T47D (cell line): Measurements from ENCODE around the gene C10orf71.

Experiments
- DNase-seq, 2 experiments: peaks; one replicate each; pipeline versions ENCODE4 v3.0.0 to v3.0.0-alpha.2; 2011 to 2012; ENCODE audit warnings: low read depth in 1 of 2, low spot score in 1 of 2
- JUND ChIP-seq: IDR thresholded peaks from 2 replicates; pipeline ENCODE4 v1.6.1; 2012; ENCODE audit warnings: low read depth
- in situ Hi-C: cut with HindIII; loops from 2 replicates; pipeline ENCODE4 v1.10.0; 2016; ENCODE audit warnings: low sequenced_read_pairs, low pct_unique_long_range_greater_than_20kb

The C10orf71 gene

DNA sequence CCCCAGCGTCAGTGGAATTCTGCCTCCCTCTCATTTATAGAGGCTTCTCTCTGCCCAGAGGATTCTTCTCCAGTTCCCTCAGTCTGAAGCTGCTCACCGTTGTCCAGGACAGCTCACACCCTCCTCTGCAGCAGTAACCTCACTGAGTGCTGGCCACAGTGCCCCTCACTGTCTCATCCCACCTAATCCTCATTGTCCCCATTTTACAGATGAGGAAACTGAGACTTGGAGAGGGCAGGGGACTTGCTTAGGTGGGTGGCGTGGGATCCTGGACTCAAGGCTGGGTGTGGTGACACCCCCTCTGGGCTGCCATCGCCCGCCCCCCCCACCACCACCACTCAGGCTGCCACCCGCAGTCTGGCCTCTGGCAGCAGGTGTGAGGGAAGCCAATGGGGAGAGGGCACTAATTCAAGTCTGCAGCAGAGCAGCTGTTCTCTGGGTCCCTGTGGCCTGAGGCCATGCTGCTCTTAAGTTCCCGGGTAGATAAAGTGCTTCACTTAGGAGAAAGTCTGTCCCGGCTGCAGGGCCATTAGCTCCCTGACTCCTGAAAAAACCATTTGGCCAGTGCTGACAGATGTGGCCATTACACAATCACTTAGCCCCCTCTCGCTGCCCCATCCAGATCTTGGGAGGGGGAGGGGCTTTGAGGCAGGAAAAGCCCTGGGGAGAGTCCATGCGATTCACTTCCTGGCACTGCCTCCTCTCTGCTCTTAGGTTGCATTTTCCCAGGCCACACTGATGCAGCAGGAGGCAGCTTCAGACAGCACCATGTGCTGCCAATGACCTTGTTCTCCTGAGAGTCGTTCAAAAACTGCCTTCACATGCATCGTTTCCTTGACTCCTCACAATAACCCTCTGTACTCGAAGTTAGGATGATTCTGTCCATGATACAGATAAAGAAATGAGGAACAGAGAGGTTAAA, 60.6 kb downstream of the C10orf71 start:
- TF ChIP-seq JUND: no peak
- in situ Hi-C loops: no loop called here
- DNase-seq: no peak

- no peak for TF ChIP-seq JUND
- in situ Hi-C loops: no loop called here
- DNase-seq: no peak
Observed at GRCh38 chr10:49360271-49361177, 61.6 kb downstream of the C10orf71 start.

DNA sequence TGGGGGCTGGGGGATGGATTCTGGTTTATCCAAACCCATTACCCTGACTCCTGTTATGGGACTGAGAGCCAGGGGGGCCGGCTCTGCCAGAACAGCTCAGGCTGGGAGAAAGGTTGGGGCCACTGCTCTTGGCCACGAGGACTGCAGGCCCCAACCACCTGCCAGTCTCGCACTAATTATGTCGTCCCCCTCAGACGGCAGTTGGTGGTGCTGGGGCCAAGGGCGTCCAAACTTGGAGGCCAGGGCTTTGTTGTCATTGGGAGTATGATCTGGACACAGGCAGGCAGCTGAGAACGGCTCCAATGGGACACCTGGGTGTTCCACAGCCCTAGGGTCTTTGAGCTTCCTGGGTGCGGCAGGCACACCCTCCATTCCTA, 62.2 kb downstream of the C10orf71 start:
- TF ChIP-seq JUND: no peak
- in situ Hi-C loops: no loop called here
- no peak for DNase-seq

DNA sequence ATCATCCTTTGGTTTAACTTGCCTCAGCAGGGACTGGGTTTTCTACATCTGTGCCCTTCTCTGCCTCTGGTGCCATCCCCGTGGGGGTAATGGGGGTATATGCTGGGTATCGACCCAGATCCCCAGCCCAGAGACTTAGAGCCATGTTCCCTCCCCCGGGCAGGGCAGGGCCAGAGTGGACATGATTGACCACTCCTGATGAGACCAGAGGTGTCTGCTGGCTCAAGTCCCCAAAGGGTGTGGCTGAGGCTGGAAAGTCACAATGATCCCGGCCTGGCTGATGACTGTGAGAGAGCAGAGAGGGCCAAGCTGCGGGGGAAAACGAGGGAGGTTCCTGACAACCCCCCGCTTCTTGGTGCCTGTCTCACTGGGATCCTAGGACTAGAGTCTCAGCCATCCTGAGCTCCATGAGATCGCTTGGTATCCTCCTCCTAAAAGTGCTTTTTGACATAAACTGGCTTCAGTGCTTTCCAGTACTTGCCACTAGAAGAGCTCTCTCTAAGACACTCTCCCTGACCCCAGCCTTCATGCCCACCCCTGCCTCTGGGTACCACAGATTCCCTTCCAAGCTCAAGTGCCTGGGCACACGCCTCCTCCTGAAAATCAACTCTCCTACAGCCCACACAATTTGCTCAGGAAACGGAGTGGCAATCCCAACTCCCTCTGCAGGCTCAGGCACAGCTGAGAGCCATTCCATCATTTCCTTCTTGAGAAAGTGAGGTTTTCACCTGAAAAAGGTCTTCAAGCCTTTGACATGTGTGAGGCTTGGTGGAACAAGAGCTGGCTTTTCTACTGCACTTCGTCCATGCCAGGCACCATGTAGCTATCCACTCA, 63.0 kb downstream of the C10orf71 start:
- in situ Hi-C loops: no loop called here
- no peak for TF ChIP-seq JUND
- no peak for DNase-seq

DNA sequence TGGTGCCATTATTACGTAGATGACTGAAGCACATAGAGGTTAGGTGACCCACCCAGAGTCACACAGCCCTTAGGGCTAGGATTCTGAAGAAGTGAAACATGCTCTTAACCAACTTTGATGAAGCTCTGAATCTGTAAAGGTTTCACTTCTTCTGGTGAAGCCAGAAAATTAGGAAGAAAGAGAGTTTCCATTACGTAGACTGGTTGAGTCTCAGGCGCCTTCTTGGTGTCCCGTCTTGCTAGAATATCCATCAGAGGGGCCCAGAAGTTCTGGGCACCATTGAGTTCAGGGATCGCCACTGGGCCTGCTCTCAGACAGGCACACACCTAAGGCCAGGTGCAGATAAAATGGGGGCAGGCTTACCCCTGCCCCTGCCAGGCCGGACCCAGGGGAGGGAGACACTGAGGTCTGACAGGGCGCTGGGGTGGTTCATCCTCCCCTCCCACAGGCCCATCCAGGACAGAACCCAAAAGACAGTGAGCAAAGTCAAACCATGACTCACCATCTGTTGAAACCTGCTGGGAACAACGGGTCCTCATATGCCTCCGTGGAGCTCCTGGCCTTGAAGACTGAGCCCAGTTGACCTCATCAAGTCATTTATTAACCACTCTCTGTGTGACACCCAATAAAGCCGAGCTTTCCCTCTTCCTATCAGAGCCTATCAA, 63.8 kb downstream of the C10orf71 start:
- DNase-seq: no peak
- in situ Hi-C loops: no loop called here
- no peak for TF ChIP-seq JUND

DNA sequence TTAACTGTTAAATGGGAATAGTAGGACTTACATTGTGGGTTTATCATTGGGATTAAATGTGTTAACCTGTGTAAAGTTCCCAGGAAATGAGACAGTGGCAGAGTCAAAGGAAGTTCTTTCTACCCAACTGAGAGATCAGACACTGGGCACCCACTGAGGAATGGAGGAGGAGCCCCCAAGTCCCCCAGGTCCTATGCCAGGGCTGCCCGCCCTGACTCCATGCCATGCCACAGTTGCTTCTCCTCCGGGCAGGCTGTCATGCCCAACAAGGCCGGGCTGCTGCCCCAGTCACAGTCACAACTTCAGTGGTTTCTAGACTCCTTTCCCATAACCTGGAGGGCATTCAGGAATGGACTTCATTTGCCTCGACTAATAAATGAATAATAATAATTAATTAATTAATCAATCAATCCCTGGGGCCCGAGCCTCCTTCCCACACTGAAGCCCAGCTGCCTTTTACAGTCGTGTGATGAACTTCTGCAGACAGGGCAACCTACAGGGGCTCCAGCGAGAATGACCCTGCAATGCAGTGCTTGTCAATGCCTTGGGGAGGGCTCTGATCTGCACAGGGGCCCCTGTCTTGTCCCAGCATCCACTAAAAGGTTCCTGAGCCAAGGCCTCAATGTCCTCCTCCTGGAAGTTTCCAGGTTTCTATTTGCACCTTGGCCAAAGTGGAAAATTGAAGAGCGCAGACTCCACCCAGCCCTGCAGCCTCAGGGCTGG, 64.5 kb downstream of the C10orf71 start:
- in situ Hi-C loops: no loop called here
- no peak for DNase-seq
- no peak for TF ChIP-seq JUND

DNA sequence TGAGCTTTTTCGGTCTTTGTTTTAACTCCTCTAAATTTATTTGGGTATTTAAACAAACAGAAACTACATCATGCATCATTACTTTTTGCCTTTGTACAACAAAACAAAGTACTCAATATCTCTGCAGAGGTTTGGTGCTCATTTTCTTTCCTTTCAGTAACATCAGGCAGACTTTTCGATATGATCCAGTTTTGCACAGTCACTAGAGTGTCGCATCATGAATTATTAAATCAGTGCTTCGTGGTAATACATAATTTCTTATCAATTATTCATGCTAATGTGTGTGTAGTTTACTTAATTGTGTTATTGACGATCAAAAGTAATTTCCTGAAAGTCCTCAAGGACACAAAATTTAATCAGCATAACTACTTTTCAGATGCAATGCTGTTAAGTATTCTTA, 65.1 kb downstream of the C10orf71 start:
- DNase-seq: no peak
- in situ Hi-C loops: no loop called here
- no peak for TF ChIP-seq JUND

DNA sequence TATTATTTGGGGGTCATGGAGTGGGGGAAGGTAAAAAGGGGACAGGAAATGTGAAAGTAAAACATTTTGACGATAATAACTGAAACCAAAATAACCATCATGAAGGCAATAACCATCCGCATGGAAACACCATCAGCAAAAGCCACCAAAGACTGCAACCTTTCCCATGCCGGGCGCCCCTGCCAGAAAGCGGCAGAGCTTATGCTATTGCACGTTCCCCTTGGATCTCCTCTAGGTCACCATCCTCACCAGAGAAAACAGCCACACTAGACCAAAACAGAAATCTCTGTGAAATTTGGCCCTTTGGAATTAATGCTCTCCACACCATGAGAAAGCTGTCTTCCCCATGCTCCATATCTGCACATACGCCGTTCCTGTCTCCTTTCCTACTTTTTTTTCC, 65.8 kb downstream of the C10orf71 start:
- DNase-seq: no peak
- TF ChIP-seq JUND: no peak
- in situ Hi-C loops: no loop called here

- in situ Hi-C loops: no loop called here
- DNase-seq: no peak
Observed at GRCh38 chr10:49365275-49365674, 66.3 kb downstream of the C10orf71 start.

DNA sequence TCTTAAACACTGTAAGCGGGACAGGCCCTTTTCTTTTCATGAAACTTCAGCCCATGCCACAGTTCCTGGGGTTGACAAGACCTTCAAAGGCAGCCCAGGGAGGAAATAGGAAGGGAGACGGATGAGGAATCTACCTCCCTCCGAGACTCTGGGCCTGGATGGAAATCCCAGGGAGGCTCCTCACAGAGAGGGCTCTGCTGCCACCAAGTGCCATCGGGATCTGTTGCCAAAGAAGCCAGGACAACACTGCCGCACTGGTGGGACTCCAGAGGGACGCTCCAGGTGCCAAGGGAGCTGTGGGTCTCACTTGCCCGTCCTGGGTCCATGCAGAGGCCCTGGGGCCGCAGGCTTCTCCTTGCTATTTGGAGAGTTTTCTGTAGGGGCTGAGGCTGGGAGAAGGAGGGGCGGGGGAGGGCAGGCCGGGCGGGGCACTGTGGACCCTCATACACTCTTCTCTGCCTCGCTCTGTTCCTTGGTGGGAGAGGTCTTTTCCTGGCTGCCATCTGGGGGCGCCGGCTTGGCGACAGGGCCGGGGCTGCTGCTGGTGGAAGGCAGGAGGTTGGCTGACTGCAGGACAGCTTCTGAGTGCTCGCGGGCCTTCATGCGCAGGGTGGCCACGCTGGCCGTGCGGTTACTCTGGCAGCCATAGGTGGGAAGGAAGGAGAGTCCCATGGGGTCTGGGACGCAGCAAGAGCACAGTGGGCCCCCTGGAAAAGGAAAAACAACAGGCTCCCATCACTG, 66.9 kb downstream of the C10orf71 start:
- TF ChIP-seq JUND: no peak
- DNase-seq: peak in 1 of 2 experiments; percentile 40
- in situ Hi-C loops: no loop called here

More at GRCh38 chr10:49365275-49365674, 66.3 kb downstream of the C10orf71 start:
- no peak for TF ChIP-seq JUND

DNA sequence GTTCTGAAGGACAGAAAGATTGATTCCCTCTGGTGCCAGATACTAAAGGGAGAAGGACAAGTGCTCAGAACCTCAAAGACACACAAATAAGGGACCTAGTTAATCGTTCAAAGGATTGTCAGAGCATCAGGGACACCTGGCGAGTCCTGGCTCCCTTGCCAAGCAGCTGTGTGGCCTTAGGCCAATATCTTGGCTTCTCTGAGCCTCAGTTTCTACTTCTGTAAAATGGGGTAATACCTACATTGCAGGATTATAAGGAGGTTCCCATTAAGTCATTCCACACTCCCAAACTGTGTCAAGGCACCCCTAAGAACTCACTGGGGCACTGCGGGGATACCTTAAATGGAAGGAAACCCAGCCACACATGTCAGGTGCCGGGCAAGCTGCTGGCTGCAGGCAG, 67.5 kb downstream of the C10orf71 start:
- DNase-seq: no peak
- in situ Hi-C loops: no loop called here
- no peak for TF ChIP-seq JUND
